ENCODE measurements around the gene PTPRG. TPM values are rescaled to one million over a fixed set of nuclear protein-coding genes. Genes with fewer than 3 reads are reported as not detected.

The PTPRG gene
- total and polyA plus RNA-seq, 2 experiments from 2014 or later = 15.2 to 45.7 TPM

GRCh38 chr3:61674596-61674995, 113.2 kb downstream of the PTPRG start:
- DNase-seq (ENCODE audit: low read depth in 1 of 2, low spot score in 1 of 2) = no peak
- Histone ChIP-seq H3K4me3 (no peak overlapping the region), H3K9me3 (ENCODE audit: low read depth) (no peaks in the 10 kb centered on the region), H3K4me1 (ENCODE audit: low read depth) (peaks cover 3% of the 10 kb centered on the region), H3K27me3 (no peaks in the 10 kb centered on the region), H3K27ac (no peak overlapping the region), H3K36me3 (no peaks in the 10 kb centered on the region)
- no peak for TF ChIP-seq CTCF (IDR thresholded peaks at IDR 0.05; ENCODE audit: low read depth, low read length)

GRCh38 chr3:61679026-61679425, 117.7 kb downstream of the PTPRG start:
- H3K4me1 ChIP-seq (ENCODE audit: low read depth) = no peaks in the 10 kb centered on the region
- H3K4me3 ChIP-seq = no peak overlapping the region
- H3K27ac ChIP-seq = no peak overlapping the region
- no peaks in the 10 kb centered on the region for H3K9me3 ChIP-seq (ENCODE audit: low read depth)
- DNase-seq (ENCODE audit: low read depth in 1 of 2, low spot score in 1 of 2) = no peak
- TF ChIP-seq CTCF (IDR thresholded peaks at IDR 0.05; ENCODE audit: low read depth, low read length) = no peak
- H3K36me3 ChIP-seq = no peaks in the 10 kb centered on the region
- H3K27me3 ChIP-seq = no peaks in the 10 kb centered on the region

GRCh38 chr3:61680617-61681016, 119.2 kb downstream of the PTPRG start:
- Histone ChIP-seq H3K36me3 (no peaks in the 10 kb centered on the region), H3K9me3 (ENCODE audit: low read depth) (no peaks in the 10 kb centered on the region), H3K4me1 (ENCODE audit: low read depth) (no peaks in the 10 kb centered on the region), H3K27me3 (no peaks in the 10 kb centered on the region), H3K4me3 (no peak overlapping the region), H3K27ac (no peak overlapping the region)
- TF ChIP-seq CTCF (IDR thresholded peaks at IDR 0.05; ENCODE audit: low read depth, low read length) = no peak
- no peak for DNase-seq (ENCODE audit: low read depth in 1 of 2, low spot score in 1 of 2)

- TF ChIP-seq CTCF (IDR thresholded peaks at IDR 0.05; ENCODE audit: low read depth, low read length) = no peak
- peaks cover 7% of the 10 kb centered on the region for H3K4me1 ChIP-seq (ENCODE audit: low read depth)
Observed at GRCh38 chr3:61681636-61682035, 120.3 kb downstream of the PTPRG start.

GRCh38 chr3:61682671-61683548, 121.5 kb downstream of the PTPRG start:
- Histone ChIP-seq H3K4me1 (ENCODE audit: low read depth) (peaks cover 7% of the 10 kb centered on the region), H3K27me3 (no peaks in the 10 kb centered on the region), H3K9me3 (ENCODE audit: low read depth) (no peaks in the 10 kb centered on the region), H3K4me3 (no peak overlapping the region), H3K27ac (no peak overlapping the region), H3K36me3 (no peaks in the 10 kb centered on the region)
- DNase-seq (ENCODE audit: low read depth in 1 of 2, low spot score in 1 of 2) = no peak
- TF ChIP-seq CTCF (IDR thresholded peaks at IDR 0.05; ENCODE audit: low read depth, low read length) = no peak

More at GRCh38 chr3:61681636-61682035, 120.3 kb downstream of the PTPRG start:
- H3K27ac ChIP-seq = no peak overlapping the region
- H3K27me3 ChIP-seq = no peaks in the 10 kb centered on the region
- H3K4me3 ChIP-seq = no peak overlapping the region
- DNase-seq (ENCODE audit: low read depth in 1 of 2, low spot score in 1 of 2) = no peak
- no peaks in the 10 kb centered on the region for H3K36me3 ChIP-seq
- H3K9me3 ChIP-seq (ENCODE audit: low read depth) = no peaks in the 10 kb centered on the region
